Measurements from ENCODE around the gene METTL25.

METTL25 gene

DNA sequence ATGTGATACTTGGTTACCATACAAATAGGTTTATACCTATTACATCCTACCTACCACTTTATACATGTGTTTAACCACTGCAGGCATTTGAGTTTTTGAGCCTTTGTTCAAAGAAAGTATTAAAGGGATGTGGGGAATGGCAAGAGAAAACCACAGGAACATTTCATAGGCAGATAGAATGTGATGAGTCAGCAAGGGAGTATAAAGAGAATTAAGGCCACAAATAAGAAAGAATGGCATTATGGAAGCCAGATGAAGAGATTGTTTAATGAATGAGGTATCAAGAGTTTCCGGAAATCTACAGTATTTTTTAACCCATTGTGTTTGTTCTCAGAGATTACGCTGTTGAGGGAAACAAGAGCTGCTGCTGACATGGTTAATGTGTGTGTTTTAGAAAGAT, 66.9 kb downstream of the METTL25 start:
- Histone ChIP-seq H3K27me3 (ENCODE audit: control insufficient read depth in 5 of 5, insufficient read depth in 4 of 5, low read length in 5 of 5) (no peaks in the 10 kb centered on the region), H3K4me3 (ENCODE audit: low read depth in 1 of 5, low read length in 5 of 5) (no peak overlapping the region), H3K9me3 (ENCODE audit: control insufficient read depth in 5 of 5, low read length in 5 of 5) (no peaks in the 10 kb centered on the region), H3K27ac (ENCODE audit: low read depth, low read length) (no peak overlapping the region), H3K9ac (ENCODE audit: low read length in 5 of 5) (no peak overlapping the region), H3K36me3 (ENCODE audit: control insufficient read depth in 5 of 5, insufficient read depth in 5 of 5, low read length in 5 of 5) (no peaks in the 10 kb centered on the region), H3K4me1 (ENCODE audit: control insufficient read depth in 5 of 5, insufficient read depth in 5 of 5, low read length in 5 of 5) (no peaks in the 10 kb centered on the region)

DNA sequence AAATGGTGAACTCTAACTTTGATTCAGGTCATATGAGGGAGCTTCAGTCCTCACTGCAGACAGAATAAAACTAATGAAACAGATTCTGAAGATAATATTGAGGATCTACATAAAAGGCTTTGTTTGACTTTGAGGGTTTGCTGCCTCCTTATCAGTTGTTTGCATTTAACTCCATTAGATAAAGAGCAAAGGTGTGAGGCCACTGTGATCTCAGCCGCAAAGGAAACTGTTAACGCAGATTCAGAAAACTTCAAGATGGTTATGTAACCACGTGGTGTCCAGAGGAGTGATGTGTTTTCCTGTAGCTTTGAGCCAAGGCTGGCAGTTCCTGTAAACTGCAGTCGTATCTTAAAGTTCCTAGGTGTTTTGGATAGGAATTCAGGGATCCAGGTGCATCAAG, 67.8 kb downstream of the METTL25 start:
- H3K9me3 ChIP-seq (ENCODE audit: control insufficient read depth in 5 of 5, low read length in 5 of 5): no peaks in the 10 kb centered on the region
- no peak overlapping the region for H3K9ac ChIP-seq (ENCODE audit: low read length in 5 of 5)
- no peak overlapping the region for H3K27ac ChIP-seq (ENCODE audit: low read depth, low read length)
- peaks cover 0 to 6% (median 0%) of the 10 kb centered on the region in 5 donors for H3K36me3 ChIP-seq (ENCODE audit: control insufficient read depth in 5 of 5, insufficient read depth in 5 of 5, low read length in 5 of 5)
- no peak overlapping the region for H3K4me3 ChIP-seq (ENCODE audit: low read depth in 1 of 5, low read length in 5 of 5)
- H3K4me1 ChIP-seq (ENCODE audit: control insufficient read depth in 5 of 5, insufficient read depth in 5 of 5, low read length in 5 of 5): no peaks in the 10 kb centered on the region
- H3K27me3 ChIP-seq (ENCODE audit: control insufficient read depth in 5 of 5, insufficient read depth in 4 of 5, low read length in 5 of 5): no peaks in the 10 kb centered on the region

DNA sequence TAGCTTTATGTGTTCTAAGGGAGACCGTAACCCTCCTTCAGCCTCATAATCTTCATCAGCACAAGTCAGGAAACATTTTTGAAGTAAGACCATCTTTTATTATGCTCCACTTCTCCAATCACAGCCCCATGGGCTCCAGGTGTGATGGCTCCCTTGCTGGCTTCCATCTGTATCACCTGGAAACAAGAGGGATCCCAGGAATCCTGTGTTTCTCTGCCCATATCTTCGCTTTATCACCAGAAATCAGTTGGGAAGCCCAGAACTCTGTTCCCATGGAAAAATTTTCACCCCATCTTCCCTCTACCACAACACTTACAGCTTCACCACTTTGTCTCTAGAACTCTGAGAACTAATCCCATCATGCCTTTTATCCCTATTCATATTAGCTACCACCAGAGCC, 68.3 kb downstream of the METTL25 start:
- no peak overlapping the region for H3K27ac ChIP-seq (ENCODE audit: low read depth, low read length)
- H3K27me3 ChIP-seq (ENCODE audit: control insufficient read depth in 5 of 5, insufficient read depth in 4 of 5, low read length in 5 of 5): no peaks in the 10 kb centered on the region
- peaks cover 0 to 11% (median 0%) of the 10 kb centered on the region in 5 donors for H3K36me3 ChIP-seq (ENCODE audit: control insufficient read depth in 5 of 5, insufficient read depth in 5 of 5, low read length in 5 of 5)
- no peaks in the 10 kb centered on the region for H3K9me3 ChIP-seq (ENCODE audit: control insufficient read depth in 5 of 5, low read length in 5 of 5)
- no peak overlapping the region for H3K9ac ChIP-seq (ENCODE audit: low read length in 5 of 5)
- H3K4me3 ChIP-seq (ENCODE audit: low read depth in 1 of 5, low read length in 5 of 5): no peak overlapping the region
- H3K4me1 ChIP-seq (ENCODE audit: control insufficient read depth in 5 of 5, insufficient read depth in 5 of 5, low read length in 5 of 5): no peaks in the 10 kb centered on the region

DNA sequence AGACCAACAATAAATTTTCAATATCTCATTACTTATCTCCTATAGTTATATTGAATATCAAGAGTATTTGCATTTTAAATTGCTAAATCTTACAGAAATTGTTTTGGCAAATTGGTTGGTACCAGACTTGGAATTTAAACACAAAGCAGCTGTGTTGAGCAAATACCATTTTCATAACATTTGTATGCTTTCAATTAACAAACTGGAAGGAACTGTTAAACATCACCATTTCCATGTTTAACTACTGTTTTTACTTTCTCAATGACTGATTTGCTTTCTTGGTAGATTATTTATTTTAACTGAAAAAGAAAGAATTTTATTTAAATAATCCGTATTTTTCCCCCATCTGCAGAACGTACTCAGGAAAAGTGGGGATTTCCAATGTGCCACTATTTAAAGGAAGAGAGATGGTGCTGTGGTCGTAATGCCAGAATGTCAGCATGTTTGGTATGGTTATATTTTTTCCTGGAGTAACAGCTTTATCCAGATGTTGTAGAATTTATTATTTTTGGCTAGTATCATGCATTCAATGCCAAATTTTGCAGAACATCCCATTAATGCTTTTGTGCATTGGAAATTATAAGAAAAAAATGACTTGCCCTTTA, 72.3 kb downstream of the METTL25 start:
- peaks cover 0 to 16% (median 0%) of the 10 kb centered on the region in 5 donors for H3K36me3 ChIP-seq (ENCODE audit: control insufficient read depth in 5 of 5, insufficient read depth in 5 of 5, low read length in 5 of 5)
- H3K4me3 ChIP-seq (ENCODE audit: low read depth in 1 of 5, low read length in 5 of 5): no peak overlapping the region
- no peak overlapping the region for H3K9ac ChIP-seq (ENCODE audit: low read length in 5 of 5)
- H3K9me3 ChIP-seq (ENCODE audit: control insufficient read depth in 5 of 5, low read length in 5 of 5): no peaks in the 10 kb centered on the region
- H3K27me3 ChIP-seq (ENCODE audit: control insufficient read depth in 5 of 5, insufficient read depth in 4 of 5, low read length in 5 of 5): no peaks in the 10 kb centered on the region
- no peak overlapping the region for H3K27ac ChIP-seq (ENCODE audit: low read depth, low read length)
- no peaks in the 10 kb centered on the region for H3K4me1 ChIP-seq (ENCODE audit: control insufficient read depth in 5 of 5, insufficient read depth in 5 of 5, low read length in 5 of 5)

DNA sequence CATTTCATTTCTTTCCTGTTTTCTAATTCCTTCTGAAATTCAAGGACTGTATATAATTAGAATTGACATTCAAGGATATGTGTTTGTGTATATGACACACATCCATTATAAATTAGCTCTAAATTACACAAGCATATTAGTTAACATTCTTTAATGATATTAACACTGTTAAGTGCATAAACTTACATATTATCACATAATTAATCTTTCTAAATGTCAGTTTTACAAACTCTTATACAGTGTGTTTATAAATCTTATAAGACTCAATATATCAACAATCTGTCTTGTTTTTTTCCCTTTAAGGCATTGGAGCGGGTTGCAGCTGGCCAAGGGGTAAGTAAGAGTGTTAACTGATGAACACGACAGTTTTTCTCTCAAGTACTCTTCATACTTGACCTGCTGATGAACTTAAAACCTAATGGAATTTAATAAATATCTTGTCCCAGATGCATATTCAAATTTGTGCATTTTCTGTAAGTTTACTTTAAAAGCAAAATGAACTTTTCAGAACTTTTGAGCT, 76.1 kb downstream of the METTL25 start:
- H3K27ac ChIP-seq (ENCODE audit: low read depth, low read length): no peak overlapping the region
- no peaks in the 10 kb centered on the region for H3K27me3 ChIP-seq (ENCODE audit: control insufficient read depth in 5 of 5, insufficient read depth in 4 of 5, low read length in 5 of 5)
- no peaks in the 10 kb centered on the region for H3K4me1 ChIP-seq (ENCODE audit: control insufficient read depth in 5 of 5, insufficient read depth in 5 of 5, low read length in 5 of 5)
- no peak overlapping the region for H3K9ac ChIP-seq (ENCODE audit: low read length in 5 of 5)
- H3K9me3 ChIP-seq (ENCODE audit: control insufficient read depth in 5 of 5, low read length in 5 of 5): no peaks in the 10 kb centered on the region
- H3K4me3 ChIP-seq (ENCODE audit: low read depth in 1 of 5, low read length in 5 of 5): no peak overlapping the region
- peaks cover 0 to 33% (median 2%) of the 10 kb centered on the region in 5 donors for H3K36me3 ChIP-seq (ENCODE audit: control insufficient read depth in 5 of 5, insufficient read depth in 5 of 5, low read length in 5 of 5)

DNA sequence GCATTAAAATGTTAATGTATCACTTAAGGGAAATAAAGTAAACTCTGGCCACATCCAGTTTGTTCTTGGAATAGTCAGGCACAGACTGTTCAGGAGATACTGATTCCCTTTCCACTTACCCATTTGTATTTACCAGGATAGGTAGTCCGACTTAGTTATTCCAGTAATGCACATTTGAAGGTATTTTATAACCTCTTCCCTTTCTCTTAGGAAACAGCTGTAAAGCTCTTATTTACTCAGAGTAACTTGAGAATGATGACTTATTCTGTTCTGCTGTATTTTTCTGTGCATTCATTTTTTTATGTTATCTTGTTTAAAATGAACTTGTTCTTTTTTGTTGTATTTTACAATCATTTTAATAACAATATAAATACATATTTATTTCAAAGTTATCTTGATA, 78.0 kb downstream of the METTL25 start:
- Histone ChIP-seq H3K4me1 (ENCODE audit: control insufficient read depth in 5 of 5, insufficient read depth in 5 of 5, low read length in 5 of 5) (no peaks in the 10 kb centered on the region), H3K27me3 (ENCODE audit: control insufficient read depth in 5 of 5, insufficient read depth in 4 of 5, low read length in 5 of 5) (no peaks in the 10 kb centered on the region), H3K9ac (ENCODE audit: low read length in 5 of 5) (no peak overlapping the region), H3K9me3 (ENCODE audit: control insufficient read depth in 5 of 5, low read length in 5 of 5) (no peaks in the 10 kb centered on the region), H3K4me3 (ENCODE audit: low read depth in 1 of 5, low read length in 5 of 5) (no peak overlapping the region), H3K27ac (ENCODE audit: low read depth, low read length) (no peak overlapping the region), H3K36me3 (ENCODE audit: control insufficient read depth in 5 of 5, insufficient read depth in 5 of 5, low read length in 5 of 5) (peaks cover 0 to 37% (median 4%) of the 10 kb centered on the region in 5 donors)

DNA sequence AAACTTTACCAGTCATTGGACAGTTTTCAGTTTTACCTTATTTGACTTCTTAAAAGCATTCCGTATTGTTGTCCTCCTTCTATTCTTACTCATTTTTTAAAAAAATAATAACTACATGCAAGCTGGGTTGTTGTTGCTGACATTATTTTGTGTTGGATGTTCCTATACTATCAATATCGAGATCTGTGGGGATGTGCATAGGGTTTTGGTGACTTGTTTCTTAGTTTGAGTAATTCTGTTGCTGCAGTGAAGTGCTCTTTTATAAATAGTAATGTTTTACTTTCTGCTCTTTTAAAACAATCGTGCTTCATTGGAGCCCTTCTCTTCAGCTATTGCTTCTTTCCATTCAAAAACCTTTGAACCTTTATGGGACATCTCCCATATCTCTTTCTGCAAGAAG, 79.4 kb downstream of the METTL25 start:
- Histone ChIP-seq H3K4me3 (ENCODE audit: low read depth in 1 of 5, low read length in 5 of 5) (no peak overlapping the region), H3K36me3 (ENCODE audit: control insufficient read depth in 5 of 5, insufficient read depth in 5 of 5, low read length in 5 of 5) (peaks cover 4 to 40% (median 12%) of the 10 kb centered on the region in 5 donors), H3K27ac (ENCODE audit: low read depth, low read length) (no peak overlapping the region), H3K9ac (ENCODE audit: low read length in 5 of 5) (no peak overlapping the region), H3K9me3 (ENCODE audit: control insufficient read depth in 5 of 5, low read length in 5 of 5) (no peaks in the 10 kb centered on the region), H3K4me1 (ENCODE audit: control insufficient read depth in 5 of 5, insufficient read depth in 5 of 5, low read length in 5 of 5) (no peaks in the 10 kb centered on the region), H3K27me3 (ENCODE audit: control insufficient read depth in 5 of 5, insufficient read depth in 4 of 5, low read length in 5 of 5) (no peaks in the 10 kb centered on the region)

DNA sequence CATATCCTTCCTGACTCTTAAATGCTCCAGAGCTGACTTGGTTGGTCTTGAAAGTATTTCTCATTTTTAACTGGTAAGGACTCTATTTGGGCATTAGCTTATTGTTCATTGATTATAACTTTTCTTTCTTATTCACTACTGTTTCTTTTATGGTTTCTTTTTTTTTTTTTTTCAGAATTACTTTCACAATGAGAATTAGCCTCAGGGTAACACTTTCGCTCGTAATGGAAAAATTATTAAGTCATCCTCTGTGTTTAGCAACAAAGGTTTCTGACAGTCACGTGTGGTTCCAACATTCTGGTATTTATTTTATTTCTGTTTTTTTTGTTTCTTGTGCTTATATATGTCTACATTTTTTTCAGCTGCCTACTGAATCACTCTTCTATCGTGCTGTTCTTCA, 80.0 kb downstream of the METTL25 start:
- H3K9ac ChIP-seq (ENCODE audit: low read length in 5 of 5): no peak overlapping the region
- no peaks in the 10 kb centered on the region for H3K9me3 ChIP-seq (ENCODE audit: control insufficient read depth in 5 of 5, low read length in 5 of 5)
- no peaks in the 10 kb centered on the region for H3K27me3 ChIP-seq (ENCODE audit: control insufficient read depth in 5 of 5, insufficient read depth in 4 of 5, low read length in 5 of 5)
- H3K27ac ChIP-seq (ENCODE audit: low read depth, low read length): no peak overlapping the region
- H3K4me1 ChIP-seq (ENCODE audit: control insufficient read depth in 5 of 5, insufficient read depth in 5 of 5, low read length in 5 of 5): no peaks in the 10 kb centered on the region
- H3K36me3 ChIP-seq (ENCODE audit: control insufficient read depth in 5 of 5, insufficient read depth in 5 of 5, low read length in 5 of 5): peaks cover 4 to 45% (median 12%) of the 10 kb centered on the region in 5 donors
- no peak overlapping the region for H3K4me3 ChIP-seq (ENCODE audit: low read depth in 1 of 5, low read length in 5 of 5)

DNA sequence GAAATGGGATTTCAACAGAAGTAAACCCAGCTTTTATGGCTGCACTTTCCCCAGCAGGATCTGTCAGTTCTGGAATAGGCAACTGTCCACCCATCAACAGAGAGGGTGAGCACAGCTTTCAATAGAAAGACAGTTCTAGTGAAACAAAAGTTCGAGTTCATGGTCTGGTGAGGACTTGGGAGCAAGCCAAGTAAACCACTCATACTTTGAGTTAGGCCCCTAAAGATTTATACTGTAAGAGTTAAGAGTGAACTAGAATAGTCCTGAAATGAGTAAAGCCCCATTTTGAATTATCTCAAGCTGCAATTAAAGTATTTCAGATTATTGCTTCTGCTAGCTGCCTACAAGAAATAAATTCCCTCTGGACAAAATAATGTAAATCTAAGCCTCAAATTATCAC, 82.6 kb downstream of the METTL25 start:
- no peak overlapping the region for H3K4me3 ChIP-seq (ENCODE audit: low read depth in 1 of 5, low read length in 5 of 5)
- H3K9ac ChIP-seq (ENCODE audit: low read length in 5 of 5): no peak overlapping the region
- H3K9me3 ChIP-seq (ENCODE audit: control insufficient read depth in 5 of 5, low read length in 5 of 5): no peaks in the 10 kb centered on the region
- no peaks in the 10 kb centered on the region for H3K27me3 ChIP-seq (ENCODE audit: control insufficient read depth in 5 of 5, insufficient read depth in 4 of 5, low read length in 5 of 5)
- H3K27ac ChIP-seq (ENCODE audit: low read depth, low read length): no peak overlapping the region
- H3K36me3 ChIP-seq (ENCODE audit: control insufficient read depth in 5 of 5, insufficient read depth in 5 of 5, low read length in 5 of 5): peaks cover 4 to 54% (median 15%) of the 10 kb centered on the region in 5 donors
- H3K4me1 ChIP-seq (ENCODE audit: control insufficient read depth in 5 of 5, insufficient read depth in 5 of 5, low read length in 5 of 5): no peaks in the 10 kb centered on the region

DNA sequence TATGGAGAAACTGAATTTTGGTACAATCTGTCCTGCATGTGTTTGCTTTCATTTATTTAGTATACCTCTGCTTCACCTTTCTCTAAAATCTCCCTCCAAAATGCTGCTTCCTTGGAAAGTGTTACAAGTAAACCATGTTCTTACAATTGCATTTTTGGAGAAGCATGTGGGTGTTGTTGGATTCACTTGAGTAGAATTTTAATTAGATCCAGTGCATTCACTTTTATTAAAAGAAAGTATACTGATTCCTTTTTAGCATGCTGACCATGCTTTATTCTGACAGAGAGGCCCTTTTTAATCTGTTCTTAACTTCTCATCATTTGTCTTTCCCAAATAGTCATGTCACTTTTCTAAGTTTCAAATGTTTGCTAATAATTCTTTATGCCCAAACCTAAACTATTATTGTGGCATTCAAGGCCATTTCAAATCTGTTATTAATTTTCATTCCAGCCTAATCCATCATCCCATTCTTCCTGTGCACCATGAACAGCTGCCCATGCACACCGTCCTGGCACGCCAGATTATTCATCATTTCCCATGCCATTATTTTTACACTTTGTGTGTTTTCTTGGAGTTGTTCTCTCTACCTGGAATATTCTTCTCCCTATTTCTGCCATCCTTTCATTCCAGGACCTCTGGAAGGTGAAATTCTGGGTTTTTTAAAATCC, 90.7 kb downstream of the METTL25 start:
- Histone ChIP-seq H3K27ac (ENCODE audit: low read depth, low read length) (no peak overlapping the region), H3K27me3 (ENCODE audit: control insufficient read depth in 5 of 5, insufficient read depth in 4 of 5, low read length in 5 of 5) (no peaks in the 10 kb centered on the region), H3K4me1 (ENCODE audit: control insufficient read depth in 5 of 5, insufficient read depth in 5 of 5, low read length in 5 of 5) (no peaks in the 10 kb centered on the region), H3K4me3 (ENCODE audit: low read depth in 1 of 5, low read length in 5 of 5) (no peak overlapping the region), H3K9me3 (ENCODE audit: control insufficient read depth in 5 of 5, low read length in 5 of 5) (no peaks in the 10 kb centered on the region), H3K36me3 (ENCODE audit: control insufficient read depth in 5 of 5, insufficient read depth in 5 of 5, low read length in 5 of 5) (peaks cover 0 to 32% (median 3%) of the 10 kb centered on the region in 5 donors), H3K9ac (ENCODE audit: low read length in 5 of 5) (no peak overlapping the region)
